Stomach (tissue), 19 donors: ENCODE results near the gene KRTAP11-1. TPM values are rescaled to one million over a fixed set of nuclear protein-coding genes. Genes with fewer than 3 reads are reported as not detected.

Experiments
- DNase-seq, 2 donors: peaks; one replicate each; pipeline versions ENCODE4 v3.0.0 to v3.0.0-alpha.2; 2013 to 2019
- H3K27ac ChIP-seq, 5 donors: fragments of 200-600 bp in 4 of 5; sonication (generic) in 4 of 5; one replicate each; pipeline ENCODE4 v1.5.1; 2013 to 2019; ENCODE audit warnings: mild to moderate bottlenecking in 1 of 5, moderate library complexity in 1 of 5
- H3K27me3 ChIP-seq, 3 donors: fragments of 200-600 bp; sonication (generic); one replicate each; pipeline ENCODE4 v1.5.1; 2017 to 2019; ENCODE audit warnings: mixed run types in 1 of 3
- H3K36me3 ChIP-seq, 4 donors: fragments of 200-600 bp; sonication (generic); 1 replicate in 3 of 4; 2 replicates in 1 of 4; pipeline ENCODE4 v1.5.1; 2016 to 2019
- H3K4me1 ChIP-seq, 4 donors: fragments of 200-600 bp; sonication (generic); one replicate each; pipeline ENCODE4 v1.5.1; 2016 to 2019
- H3K4me3 ChIP-seq, 4 donors: fragments of 200-600 bp; sonication (generic) in 3 of 4; one replicate each; pipeline ENCODE4 v1.5.1; 2016 to 2019; ENCODE audit warnings: mild to moderate bottlenecking in 1 of 4
- H3K9me3 ChIP-seq, 4 donors: fragments of 200-600 bp; sonication (generic); one replicate each; pipeline ENCODE4 v1.5.1; 2016 to 2019
- CTCF ChIP-seq, 7 experiments: fragments of 450-650 bp in 4 of 7; fragments of 200-600 bp in 3 of 7; sonication (generic) in 3 of 7; IDR thresholded peaks; one replicate each; pipeline ENCODE4 v1.5.1; 2016 to 2019; ENCODE audit warnings: antibody characterized with exemption in 7 of 7, control low read depth in 2 of 7, mild to moderate bottlenecking in 1 of 7
- EP300 ChIP-seq: sonication (generic); formaldehyde crosslinking; IDR thresholded peaks from one replicate; pipeline ENCODE4 v1.6.1; 2017; ENCODE audit warnings: antibody characterized with exemption
- POLR2A ChIP-seq, 4 donors: fragments of 450-650 bp; IDR thresholded peaks; one replicate each; pipeline ENCODE4 v1.6.1; 2016; ENCODE audit warnings: antibody characterized with exemption in 4 of 4, control low read depth in 2 of 4, mild to moderate bottlenecking in 1 of 4, moderate library complexity in 1 of 4
- POLR2AphosphoS5 ChIP-seq, 3 donors: sonication (generic); formaldehyde crosslinking; IDR thresholded peaks; one replicate each; pipeline ENCODE4 v1.6.1; 2016; ENCODE audit warnings: antibody characterized with exemption in 3 of 3
- WGBS, 5 donors: extraction: QIAGEN DNeasy Blood & Tissue Kit in 3 of 5; methylation state at CpG; one replicate each; pipeline versions ENCODE4 v1.1.5 to v1.1.7; 2013 to 2018; 5-methylcytosine and 5-hydroxymethylcytosine counted together
- intact Hi-C: fragments of 100-400 bp; cut with DNase I; formaldehyde crosslinking; loops from one replicate; pipeline ENCODE4 v1.15.1; 2023; ENCODE audit warnings: low total_unique reads
- long read RNA-seq, 10 donors: transcript quantifications; one replicate each; lab custom pipeline, GENCODE V29; 2026
- polyA plus RNA-seq, 3 donors: library from polyadenylated mRNA; stranded (reverse); fragments of 200-250 nt; gene quantifications; one replicate each; pipeline ENCODE4 v1.2.3, GENCODE V29; 2013
- total RNA-seq, 5 donors: library from RNA; depleted of rRNA; stranded (reverse); fragments of >200 nt; gene quantifications; one replicate each; pipeline versions ENCODE4 v1.1.0 to v1.2.3, GENCODE V29; 2014 to 2016
- donor health status: healthy with polysubstance abuse.
- donor health status: Bipolar disorder and iron deficiency.
- donor health status: healthy.

KRTAP11-1 gene
- not detected for total RNA-seq
- polyA plus RNA-seq: not detected
- long read RNA-seq, donor 1: 0 reads
- long read RNA-seq, donor 2: 0 reads
- long read RNA-seq, donor 3: 0 reads
- long read RNA-seq, donor 4: 0 reads
- long read RNA-seq, donor 5: 0 reads
- long read RNA-seq, donor 6: 0 reads
- long read RNA-seq, donor 7, partial matches to known transcripts: 0 of 1 reads
- long read RNA-seq, donor 7, other reads (novel, unspliced or antisense): 0 of 1 reads
- long read RNA-seq, donor 8: 0 reads
- long read RNA-seq, donor 9: 0 reads
- long read RNA-seq, donor 10: 0 reads

GRCh38 chr21:30881480-30881879, at the start of gene KRTAP11-1:
Gene KRTAP11-1, minus strand, starts transcription at chr21:30881580. Its CDS starts 56 bp downstream, at chr21:30881524.
- TF ChIP-seq POLR2AphosphoS5 (IDR thresholded peaks at IDR 0.05): no peak
- TF ChIP-seq POLR2A (IDR thresholded peaks at IDR 0.05): no peak
- no peak for TF ChIP-seq CTCF (IDR thresholded peaks at IDR 0.05)
- no peak for TF ChIP-seq EP300
- intact Hi-C loops: no loop called here
- WGBS, 5 donors: 77 to 90% (median 82%) methylated on average over 2 of the region's 2 CpGs
- Histone ChIP-seq H3K36me3 (no peaks in the 10 kb centered on the region), H3K27ac (no peak within 1 kb of the TSS), H3K9me3 (no peaks in the 10 kb centered on the region), H3K27me3 (no peaks in the 10 kb centered on the region), H3K4me1 (no peaks in the 10 kb centered on the region), H3K4me3 (no peak within 1 kb of the TSS)
- DNase-seq: no peak

- DNase-seq: peak in 1 of 2 donors; percentile 7
- H3K27ac ChIP-seq: no peak overlapping the region
- no peaks in the 10 kb centered on the region for H3K4me1 ChIP-seq
- H3K9me3 ChIP-seq: peaks cover 4 to 27% (median 13%) of the 10 kb centered on the region in 4 donors
- H3K36me3 ChIP-seq: no peaks in the 10 kb centered on the region
- whole genome bisulfite sequencing, 5 donors: 55 to 67% (median 60%) methylated on average over 4 of the region's 4 CpGs
- intact Hi-C loops: no loop called here
- no peaks in the 10 kb centered on the region for H3K27me3 ChIP-seq
- H3K4me3 ChIP-seq: no peak overlapping the region
- no peak for TF ChIP-seq EP300
- no peak for TF ChIP-seq POLR2A (IDR thresholded peaks at IDR 0.05)
- TF ChIP-seq CTCF (IDR thresholded peaks at IDR 0.05): no peak
- no peak for TF ChIP-seq POLR2AphosphoS5 (IDR thresholded peaks at IDR 0.05)
These were observed 42.8 kb upstream of the KRTAP11-1 start for GRCh38 chr21:30924146-30924700.

- no peaks in the 10 kb centered on the region for H3K27me3 ChIP-seq
- 66 to 78% (median 68%) methylated on average over 4 of the region's 4 CpGs for WGBS, 5 donors
- H3K27ac ChIP-seq: no peak overlapping the region
- H3K9me3 ChIP-seq: peaks cover 2 to 10% (median 4%) of the 10 kb centered on the region in 4 donors
- no peak for DNase-seq
- intact Hi-C loops: no loop called here
- no peaks in the 10 kb centered on the region for H3K4me1 ChIP-seq
- H3K4me3 ChIP-seq: no peak overlapping the region
- no peaks in the 10 kb centered on the region for H3K36me3 ChIP-seq
- TF ChIP-seq EP300 (no peak), POLR2A (IDR thresholded peaks at IDR 0.05) (no peak), POLR2AphosphoS5 (IDR thresholded peaks at IDR 0.05) (no peak), CTCF (IDR thresholded peaks at IDR 0.05) (no peak)
These were observed 39.7 kb upstream of the KRTAP11-1 start for GRCh38 chr21:30921129-30921528.

GRCh38 chr21:30917557-30917956, 36.2 kb upstream of the KRTAP11-1 start:
- no peak for DNase-seq
- Histone ChIP-seq H3K9me3 (no peaks in the 10 kb centered on the region), H3K27ac (no peak overlapping the region), H3K4me1 (no peaks in the 10 kb centered on the region), H3K36me3 (no peaks in the 10 kb centered on the region), H3K27me3 (no peaks in the 10 kb centered on the region), H3K4me3 (no peak overlapping the region)
- TF ChIP-seq POLR2A (IDR thresholded peaks at IDR 0.05) (no peak), CTCF (IDR thresholded peaks at IDR 0.05) (no peak), POLR2AphosphoS5 (IDR thresholded peaks at IDR 0.05) (no peak), EP300 (no peak)
- intact Hi-C loops: no loop called here
- 73 to 100% (median 92%) methylated on average over 1 of the region's 1 CpG for WGBS, 5 donors
